Activated gamma-delta T cell (primary cell): ENCODE measurements around the gene IDI2.
"Not testable (repeated sequence)": the region's sequence is repeated elsewhere in the genome, so short reads cannot be mapped to it uniquely, and the experiment has no call there.

ENCODE experiments used
- DNase-seq: peaks from one replicate; lab custom pipeline; 2025; lab: John Stamatoyannopoulos, UW

Gene IDI2

DNA sequence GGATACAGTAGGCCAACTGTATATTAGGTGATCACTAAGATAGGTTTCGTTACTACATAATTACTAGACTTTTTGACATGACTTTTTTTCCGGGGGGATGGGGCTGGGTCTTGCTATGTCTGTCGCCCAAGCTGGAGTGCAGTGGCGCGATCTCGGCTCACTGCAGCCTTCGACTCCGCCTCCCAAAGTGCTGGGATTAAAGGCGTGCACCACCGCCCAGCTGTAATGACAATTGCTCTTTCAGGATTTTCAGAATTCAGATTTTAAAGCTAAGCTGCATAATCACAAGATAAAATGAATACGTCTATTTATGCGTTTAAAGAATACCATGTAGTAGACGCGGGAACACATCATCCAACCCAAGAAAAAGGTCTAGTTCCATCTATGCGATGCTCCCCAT is 22.3 kb upstream of the IDI2 start:
- DNase-seq, result no peak

DNA sequence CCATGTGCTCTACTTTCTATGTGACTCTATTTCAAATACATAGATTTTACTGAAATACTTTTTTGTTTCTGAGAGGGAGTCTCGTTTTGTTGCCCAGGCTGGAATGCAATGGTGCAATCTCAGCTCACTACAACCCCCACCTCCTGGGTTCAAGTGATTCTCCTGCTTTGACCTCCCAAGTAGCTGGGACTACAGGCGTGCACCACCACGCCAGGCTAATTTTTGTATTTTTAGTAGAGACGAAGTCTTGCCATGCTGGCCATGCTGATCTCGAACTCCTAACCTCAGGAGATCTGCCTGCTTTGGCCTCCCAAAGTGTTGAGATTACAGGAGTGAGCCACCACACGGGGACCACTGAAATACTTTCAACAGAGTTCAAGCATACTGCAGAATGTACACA is 19.8 kb upstream of the IDI2 start:
- DNase-seq, result no peak

DNA sequence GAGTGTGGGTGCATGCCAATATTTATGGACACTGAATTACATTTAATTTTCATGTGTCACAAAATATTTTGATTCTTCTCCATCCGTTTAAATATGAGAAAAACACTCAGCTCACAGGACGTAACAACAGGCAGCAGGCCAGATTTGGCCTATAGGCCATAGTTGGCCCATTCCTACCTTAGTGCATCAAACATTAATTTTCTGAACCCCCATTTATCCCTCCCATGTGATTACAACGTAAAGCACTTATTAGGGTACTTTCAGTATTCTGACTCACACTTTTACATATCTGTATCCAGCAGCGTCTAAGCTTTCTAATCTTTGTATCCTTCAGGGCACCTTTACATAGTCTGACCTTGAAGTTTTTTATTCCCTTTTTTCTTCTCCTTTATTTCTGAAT is 19.3 kb upstream of the IDI2 start:
- DNase-seq, result no peak

DNA sequence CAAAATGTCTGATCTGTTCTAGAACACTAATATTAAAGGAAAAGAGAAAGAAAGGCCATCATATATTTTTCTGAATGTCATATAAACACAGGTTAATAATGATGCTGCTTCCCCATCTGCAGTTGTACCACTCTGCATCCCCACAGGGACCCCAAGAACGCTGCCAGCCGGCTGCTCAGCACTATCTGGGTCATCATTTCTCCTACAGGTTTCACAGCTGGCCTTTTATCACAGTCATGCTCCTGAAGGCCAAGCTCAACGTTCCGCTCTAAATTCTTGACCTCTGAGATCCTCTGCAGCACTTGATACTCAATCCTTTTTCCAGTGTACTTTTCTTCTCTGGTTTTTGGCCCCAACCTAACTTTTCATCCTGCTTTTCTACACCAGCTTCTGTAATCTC is 18.5 kb upstream of the IDI2 start:
- DNase-seq, result no peak

DNA sequence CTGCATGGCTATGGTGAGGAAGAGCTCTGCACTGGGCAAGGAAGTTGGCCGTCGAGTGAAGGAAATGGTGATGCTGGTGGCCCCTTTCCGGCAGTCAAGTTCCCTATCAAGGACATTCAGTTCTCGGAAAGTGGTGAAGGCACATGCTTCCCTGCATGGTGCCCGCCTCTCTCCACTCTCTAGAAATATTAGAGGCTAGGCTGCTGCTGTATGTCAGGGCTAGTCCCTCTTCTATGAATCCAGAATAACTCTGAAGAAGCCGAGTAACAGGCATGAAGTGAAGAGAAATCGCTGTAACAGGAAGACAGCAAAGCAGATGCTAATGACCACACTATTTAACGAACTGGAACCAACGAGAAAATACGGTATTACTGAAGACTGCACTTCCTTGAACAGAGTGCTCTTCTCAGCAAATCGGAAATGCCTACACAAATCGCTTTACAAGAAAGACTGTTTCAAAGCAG is 17.9 kb upstream of the IDI2 start:
- no peak for DNase-seq

DNA sequence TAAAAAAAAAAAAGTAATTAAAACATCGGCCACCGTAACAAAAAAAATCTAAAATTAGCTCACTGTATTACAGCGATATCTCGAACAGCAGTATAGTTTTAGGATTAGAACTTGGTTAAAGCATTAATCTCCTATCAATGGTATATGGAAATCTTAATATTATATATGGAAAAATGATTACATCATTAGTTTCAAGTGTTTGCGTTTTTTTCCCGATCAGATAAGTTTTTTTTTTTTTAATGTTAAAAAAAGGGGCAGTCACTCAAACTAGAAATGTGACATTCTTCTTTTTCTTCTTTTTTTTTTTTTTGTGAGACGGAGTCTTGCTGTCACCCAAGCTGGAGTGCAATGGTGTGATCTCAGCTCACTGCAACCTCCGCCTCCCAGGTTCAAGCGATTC is 15.9 kb upstream of the IDI2 start:
- DNase-seq, result no peak

DNA sequence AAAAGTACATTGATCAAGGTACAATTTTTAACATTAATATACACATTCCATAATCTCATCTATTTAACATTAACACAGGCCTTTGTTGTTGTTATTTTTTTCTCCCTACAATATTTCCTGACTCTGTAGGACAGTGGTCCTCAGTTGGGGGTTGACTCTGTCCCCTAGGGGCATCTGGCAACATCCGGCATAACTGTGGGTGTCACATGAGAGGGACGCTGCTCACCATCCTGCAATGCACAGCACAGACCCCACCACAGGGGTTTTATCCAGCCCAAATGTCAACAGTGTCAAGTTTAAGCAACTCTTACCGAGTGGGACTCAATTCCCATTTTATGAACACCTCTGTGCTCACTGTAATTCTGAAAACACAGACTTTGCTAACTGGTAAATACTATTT is 14.5 kb upstream of the IDI2 start:
- DNase-seq, result no peak

DNA sequence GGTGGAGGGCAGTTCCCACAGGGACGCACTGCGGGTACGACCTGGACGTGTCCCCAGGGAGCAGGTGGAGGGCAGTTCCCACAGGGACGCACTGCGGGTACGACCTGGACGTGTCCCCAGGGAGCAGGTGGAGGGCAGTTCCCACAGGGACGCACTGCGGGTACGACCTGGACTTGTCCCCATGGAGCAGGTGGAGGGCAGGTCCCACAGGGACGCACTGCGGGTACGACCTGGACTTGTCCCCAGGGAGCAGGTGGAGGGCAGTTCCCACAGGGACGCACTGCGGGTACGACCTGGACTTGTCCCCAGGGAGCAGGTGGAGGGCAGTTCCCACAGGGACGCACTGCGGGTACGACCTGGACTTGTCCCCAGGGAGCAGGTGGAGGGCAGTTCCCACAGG is 13.1 kb upstream of the IDI2 start:
- not testable (repeated sequence) for DNase-seq

DNA sequence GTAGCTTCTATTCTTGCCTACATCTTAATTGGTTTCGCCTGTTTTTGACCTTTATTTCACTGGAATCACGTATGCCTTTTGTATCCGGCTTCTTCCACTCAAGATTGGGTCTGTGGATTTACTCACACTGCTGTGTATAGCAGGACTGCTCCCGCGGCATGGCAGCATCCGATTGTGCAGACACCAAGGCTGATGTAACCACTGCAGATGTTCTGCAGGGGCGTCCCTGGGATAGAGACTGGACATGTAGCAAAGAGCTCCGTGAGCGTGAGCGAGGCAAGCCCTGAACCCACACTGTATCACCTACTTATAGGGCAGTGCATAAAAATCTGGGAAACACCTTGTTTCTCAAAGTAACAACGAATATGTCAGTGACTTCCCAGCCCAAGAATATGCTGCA is 11.4 kb upstream of the IDI2 start:
- DNase-seq, result no peak

DNA sequence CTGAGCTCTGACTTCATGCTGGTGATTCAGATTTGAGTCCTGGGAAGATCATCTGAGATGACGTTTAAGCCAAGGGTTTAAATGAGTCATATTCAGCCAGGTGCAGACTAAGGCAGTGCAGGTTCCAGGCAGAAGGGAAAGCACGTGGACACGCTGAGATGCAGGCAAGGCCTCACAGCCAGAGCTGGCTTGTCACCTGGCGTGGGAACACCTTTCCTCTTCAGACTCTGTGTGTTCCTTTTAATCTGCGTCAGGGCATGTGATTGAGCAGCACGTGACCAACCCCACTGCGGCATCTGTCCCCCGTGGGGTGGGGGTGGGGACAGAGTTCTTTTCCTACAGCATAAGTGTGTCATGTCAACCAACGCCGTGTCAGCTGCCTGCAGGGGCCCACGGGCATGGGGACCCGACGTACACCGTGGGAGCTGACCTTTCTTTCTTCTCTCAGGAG is 10.7 kb upstream of the IDI2 start:
- DNase-seq, result no peak

DNA sequence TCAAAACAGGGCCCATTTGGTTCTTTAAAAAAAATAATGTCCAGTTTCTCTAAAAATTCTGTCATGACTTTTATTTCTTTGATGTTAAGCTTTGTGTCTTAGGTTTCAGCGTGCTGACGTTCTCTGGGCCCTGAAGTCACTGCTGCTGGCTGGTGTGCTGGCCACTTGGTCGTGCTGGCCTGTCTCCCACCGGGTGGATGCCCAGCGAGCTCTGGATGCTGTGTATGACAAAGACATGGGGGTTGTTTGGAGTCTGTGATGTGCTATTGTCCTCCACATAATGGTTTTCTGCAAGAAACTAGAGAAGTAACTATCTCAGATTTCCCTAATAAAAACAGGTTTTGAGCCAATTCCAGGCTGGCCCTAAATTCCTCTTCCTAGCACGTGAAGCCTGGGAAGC is 9.5 kb upstream of the IDI2 start:
- no peak for DNase-seq

DNA sequence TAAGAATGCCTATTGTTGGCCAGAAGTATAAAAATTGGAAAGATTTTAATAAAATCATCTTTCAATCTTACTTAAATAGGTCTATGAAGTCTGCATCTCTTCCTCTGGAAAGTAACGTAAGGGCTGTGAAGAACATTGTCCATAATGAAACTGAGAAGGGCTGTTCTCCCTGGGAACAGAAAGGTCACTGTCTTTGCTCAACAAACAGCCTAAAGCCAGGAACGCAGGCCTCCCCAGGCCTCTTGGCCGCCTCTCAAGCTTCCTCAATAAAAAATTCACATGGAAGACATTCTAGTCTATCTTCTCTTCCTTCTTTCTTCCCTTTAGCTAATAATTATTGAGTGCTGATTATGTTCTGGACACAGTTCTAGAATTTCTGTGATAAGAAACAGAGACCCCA is 9.1 kb upstream of the IDI2 start:
- no peak for DNase-seq

DNA sequence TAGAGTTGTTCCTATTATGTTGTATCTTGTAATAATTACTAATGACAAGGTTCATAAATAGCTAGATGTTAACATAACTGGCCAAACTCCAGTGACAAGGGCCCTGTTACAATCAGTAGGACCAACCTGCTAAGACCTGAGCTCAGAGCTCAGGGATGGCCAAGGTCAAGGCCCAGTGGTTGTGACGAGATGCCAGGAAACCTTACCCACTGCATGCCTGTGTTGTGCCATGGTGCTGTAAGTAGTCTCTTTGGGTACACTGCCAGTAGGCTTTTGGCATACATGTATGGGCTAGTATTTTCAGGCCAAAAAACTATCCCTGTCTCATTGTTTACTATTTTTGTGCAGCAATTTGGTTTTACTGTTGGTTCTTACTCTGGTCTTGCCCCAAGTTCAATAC is 7.9 kb upstream of the IDI2 start:
- no peak for DNase-seq

DNA sequence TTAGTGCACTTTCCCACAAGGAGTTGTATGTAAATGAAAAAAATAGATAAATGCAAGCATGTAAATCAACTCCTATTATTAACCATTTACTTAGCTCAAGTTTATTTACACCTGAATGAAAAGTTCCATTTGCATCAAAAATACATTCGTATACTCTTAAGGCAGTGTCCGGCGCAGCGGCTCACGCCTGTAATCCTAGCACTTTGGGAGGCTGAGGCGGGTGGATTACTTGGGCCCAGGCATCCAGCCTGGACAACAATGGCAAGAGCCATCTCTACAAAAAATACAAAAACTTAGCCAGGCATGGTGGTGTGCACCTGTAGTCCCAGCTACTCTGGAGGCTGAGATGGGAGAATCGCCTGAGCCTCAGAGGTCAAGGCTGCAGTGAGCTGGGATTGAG is 4.2 kb upstream of the IDI2 start:
- DNase-seq, result no peak

DNA sequence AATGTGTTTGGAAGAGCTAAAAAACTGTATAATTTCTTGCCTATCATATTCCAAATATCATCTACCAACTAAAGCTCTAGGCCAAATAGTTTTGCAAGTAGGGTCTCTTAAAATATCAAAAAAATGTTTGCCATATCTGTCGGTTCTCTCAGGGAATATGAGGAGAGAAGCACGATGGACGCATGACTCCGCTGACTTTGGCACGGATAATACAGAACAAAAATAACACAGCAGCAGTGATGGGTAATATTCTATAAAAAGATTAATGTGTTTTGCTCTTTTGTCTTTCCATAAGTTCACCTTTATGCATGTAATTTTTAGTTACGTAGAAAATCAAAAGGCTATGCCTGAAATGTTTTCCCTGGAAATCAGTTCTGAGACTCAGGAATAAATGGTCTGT is 919 bp upstream of the IDI2 start:
- no peak for DNase-seq

DNA sequence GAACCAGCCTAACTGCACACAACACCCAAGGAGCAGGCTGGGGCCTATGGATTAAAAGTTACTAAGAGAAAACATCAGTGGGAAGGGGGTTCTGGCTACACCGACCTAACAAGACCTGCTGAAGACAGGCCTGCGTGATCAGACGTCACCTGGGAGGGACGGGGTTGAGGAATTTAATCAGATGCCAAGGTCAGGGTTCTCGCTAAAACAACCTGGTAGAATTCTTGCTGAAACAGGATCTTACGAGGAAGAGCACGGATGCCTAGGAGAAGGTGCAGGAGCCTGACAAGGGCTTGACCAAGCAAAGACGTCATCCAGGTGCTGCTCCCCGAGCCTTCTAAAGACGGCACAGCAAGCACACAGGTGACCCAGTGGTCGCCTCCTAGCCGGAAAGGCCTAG is 1.6 kb downstream of the IDI2 start:
- no peak for DNase-seq

DNA sequence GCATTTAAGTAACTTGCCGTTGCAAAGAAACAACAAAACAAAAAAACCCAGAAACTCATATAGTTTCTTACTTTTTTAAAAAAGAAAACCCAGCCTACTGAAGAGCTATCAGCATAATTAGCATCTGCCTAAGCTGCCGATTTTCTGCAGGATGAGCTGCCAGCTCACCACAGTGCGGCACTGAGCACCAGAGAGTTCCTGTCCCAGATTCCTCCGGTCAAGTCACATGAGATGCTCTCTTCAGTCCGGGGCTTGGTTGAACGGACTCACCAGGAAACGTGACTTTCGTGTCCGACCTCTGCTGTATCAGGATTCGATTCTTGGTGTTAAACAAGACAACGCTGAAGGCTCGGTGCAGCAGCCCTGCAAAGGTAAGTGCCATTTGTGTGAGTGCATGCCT is 3.2 kb downstream of the IDI2 start:
- no peak for DNase-seq

DNA sequence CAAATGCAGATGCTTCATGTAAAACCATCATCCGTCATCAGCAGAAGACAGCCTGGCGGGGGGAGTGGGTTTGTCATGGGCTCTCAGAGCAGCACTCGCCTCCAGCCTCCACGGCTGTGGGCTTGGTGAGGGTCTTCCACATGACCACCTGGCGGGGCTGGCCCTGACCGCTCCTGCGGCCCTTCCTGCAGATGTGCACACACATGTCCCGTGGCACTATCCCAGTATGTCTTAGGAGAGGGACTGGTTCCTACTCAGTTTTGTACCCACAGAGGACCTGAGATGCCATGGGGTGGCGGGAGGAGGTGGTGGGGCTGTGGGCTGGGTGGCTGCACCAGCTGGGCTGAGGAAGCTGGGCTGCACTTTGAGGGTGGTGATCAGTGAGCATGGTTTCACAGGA is 4.7 kb downstream of the IDI2 start:
- DNase-seq, result no peak

DNA sequence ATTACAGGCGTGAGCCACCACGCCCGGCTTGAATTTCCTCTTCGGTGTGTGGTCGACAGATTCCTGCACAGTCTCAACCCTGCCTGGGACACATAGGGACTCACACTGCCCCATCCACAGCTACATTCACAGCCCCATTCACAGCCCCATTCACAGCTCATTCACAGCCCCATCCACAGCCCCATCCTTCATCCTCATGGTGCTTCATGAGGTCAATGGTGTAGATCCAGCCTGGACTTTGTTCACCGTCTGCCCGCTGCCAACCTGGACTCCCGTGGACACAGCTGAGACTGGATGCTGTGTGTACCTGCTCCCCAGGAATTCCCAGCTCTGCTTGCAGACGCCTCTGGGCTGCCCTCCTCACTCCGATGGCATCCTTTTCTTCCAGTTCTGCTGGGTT is 5.2 kb downstream of the IDI2 start:
- no peak for DNase-seq

DNA sequence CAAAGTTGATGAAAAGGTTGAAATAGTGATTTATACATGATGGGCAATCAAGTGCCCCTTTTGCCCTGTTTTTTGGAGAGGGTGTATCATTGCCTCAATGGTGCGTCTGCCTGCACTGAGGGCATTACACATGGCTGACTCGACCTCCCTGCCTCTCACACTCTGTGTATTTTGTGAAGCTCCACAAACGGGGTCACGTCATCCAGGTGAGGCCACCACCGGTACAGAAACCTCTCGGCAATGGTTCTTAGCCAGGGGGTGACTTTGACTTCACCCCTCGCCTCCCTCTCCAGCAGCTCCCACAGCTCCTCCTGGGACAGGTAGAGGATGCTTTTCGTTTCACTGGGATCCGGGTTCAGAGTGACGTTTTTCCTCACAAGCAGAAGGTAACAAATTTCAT is 6.3 kb downstream of the IDI2 start:
- no peak for DNase-seq

DNA sequence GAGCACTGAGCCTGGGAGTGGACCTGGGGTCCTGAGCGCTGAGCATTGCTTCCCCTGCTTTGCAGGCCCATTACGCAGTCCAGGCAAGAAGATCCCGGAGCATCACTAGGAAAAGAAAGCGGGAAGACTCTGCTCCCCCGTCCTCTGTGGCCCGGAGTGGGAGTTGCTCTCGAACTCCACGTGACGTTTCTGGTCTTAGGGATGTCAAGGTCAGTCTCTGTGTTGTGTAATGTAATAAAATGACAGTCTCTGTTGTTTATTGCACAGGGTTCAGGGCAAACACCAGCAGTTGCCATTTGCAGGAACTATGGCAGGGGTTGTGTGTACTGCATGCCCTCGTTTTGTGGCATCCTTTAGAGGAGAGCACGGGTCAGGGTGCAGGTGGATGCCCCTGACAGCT is 10.0 kb downstream of the IDI2 start:
- no peak for DNase-seq

DNA sequence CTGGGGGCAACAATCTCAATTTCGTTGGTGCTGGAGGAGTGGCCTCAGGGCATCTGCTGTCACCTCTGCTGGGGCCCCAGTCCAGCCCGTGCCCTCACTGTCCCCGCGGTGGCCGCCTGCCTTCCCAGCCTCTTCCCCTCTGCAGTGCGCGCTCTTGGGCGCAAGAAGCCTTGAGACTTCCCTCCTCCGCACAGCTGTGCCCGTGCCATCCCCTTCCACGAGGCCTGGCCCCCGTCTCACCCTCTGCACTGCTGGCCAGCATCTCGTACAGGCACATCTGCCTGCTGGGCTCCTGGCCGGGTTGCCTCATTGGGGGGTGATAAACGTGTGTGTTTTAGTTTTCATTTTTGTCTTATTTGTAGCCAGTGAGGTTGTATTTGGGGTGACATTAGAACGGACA is 14.0 kb downstream of the IDI2 start:
- DNase-seq, result no peak

DNA sequence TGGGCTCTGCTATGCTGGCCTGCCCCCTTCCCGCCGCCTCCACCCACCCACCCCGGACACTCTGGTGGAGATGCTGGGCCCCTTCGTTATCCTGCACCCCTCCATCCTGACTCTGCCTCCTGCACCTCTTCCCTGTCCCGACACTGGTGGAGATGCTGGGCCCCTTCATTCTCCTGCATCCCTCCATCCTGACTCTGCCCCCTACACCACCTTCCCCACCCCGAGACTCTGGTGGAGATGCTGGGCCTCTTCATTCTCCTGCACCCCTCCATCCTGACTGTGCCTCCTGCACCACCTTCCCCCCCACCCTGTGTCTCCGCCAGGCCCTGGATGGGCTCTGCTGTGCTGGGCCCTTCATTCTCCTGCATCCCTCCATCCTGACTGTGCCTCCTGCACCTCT is 15.0 kb downstream of the IDI2 start:
- DNase-seq, result no peak

DNA sequence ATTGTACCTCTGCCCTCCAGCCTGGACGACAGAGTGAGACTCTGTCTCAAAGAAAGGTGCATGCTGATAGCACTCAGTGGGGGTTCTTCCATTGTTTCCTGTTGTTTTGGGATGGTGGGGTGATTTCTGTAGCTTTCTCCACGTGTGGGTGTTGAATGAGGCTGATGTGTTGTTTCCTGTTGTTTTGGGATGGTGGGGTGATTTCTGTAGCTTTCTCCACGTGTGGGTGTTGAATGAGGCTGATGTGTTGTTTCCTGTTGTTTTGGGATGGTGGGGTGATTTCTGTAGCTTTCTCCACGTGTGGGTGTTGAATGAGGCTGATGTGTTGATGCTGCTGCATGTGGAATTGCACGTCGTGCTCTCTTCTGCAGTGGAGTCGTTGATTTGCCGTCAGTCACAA is 15.7 kb downstream of the IDI2 start:
- not testable (repeated sequence) for DNase-seq

DNA sequence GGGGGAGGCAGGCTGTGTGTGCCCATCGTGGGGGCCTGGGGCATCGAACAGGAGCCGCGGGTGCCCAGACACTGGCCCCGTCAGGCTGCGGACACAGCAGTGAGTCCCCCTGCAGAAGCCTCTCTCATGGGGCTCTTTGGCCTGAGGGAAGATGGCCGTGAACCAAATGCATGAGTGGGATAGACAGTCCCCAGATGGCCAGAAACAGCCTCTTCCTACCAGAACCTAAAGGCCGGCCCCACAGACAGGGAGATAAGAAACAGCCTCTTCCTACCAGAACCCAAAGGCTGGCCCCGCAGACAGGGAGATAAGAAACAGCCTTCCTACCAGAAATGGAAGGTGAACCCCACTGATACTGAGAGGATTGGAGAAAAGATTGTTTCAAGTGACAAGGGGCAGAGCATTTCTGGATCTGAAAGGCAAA is 16.6 kb downstream of the IDI2 start:
- no peak for DNase-seq
